DND-41 (cell line): ENCODE data around the gene NPIPA1.
"Not testable (repeated sequence)": the region's sequence is repeated elsewhere in the genome, so short reads cannot be mapped to it uniquely, and the experiment has no call there.

ENCODE experiments used
- ATAC-seq: fragments of 200-7000 bp; cut with Tn5 transposase; 3 replicates; pipeline ENCODE4 v1.9.1; 2021; ENCODE audit warnings: low read depth; ENCODE audit not compliant: insufficient read depth
- DNase-seq: peaks from one replicate; pipeline ENCODE4 v3.0.0-alpha.2; 2020
- H2AFZ ChIP-seq: 2 replicates; pipeline ENCODE4 v1.6.0; 2012; ENCODE audit warnings: low read depth, low read length
- H3K27ac ChIP-seq: 2 replicates; pipeline ENCODE4 v1.5.1; 2012; ENCODE audit warnings: low read length, inconsistent platforms
- H3K27me3 ChIP-seq: fragments of 200-600 bp; sonication (generic); 2 replicates; pipeline ENCODE4 v1.6.0; 2012; ENCODE audit warnings: low read length, mild to moderate bottlenecking, inconsistent platforms; ENCODE audit not compliant: insufficient read depth, poor library complexity
- H3K36me3 ChIP-seq: 2 replicates; pipeline ENCODE4 v1.5.1; 2012; ENCODE audit warnings: low read length, inconsistent platforms; ENCODE audit not compliant: insufficient read depth
- H3K4me1 ChIP-seq: 2 replicates; pipeline ENCODE4 v1.5.1; 2012; ENCODE audit warnings: mild to moderate bottlenecking, low read length; ENCODE audit not compliant: insufficient read depth
- H3K4me2 ChIP-seq: 2 replicates; pipeline ENCODE4 v1.6.0; 2012; ENCODE audit warnings: mild to moderate bottlenecking, moderate library complexity, low read length, inconsistent platforms; ENCODE audit not compliant: insufficient read depth
- H3K4me3 ChIP-seq, 2 experiments: fragments of 200-600 bp in 1 of 2; shearing (Covaris generic) in 1 of 2; 2 replicates each; pipeline ENCODE4 v1.5.1; 2012 to 2016; ENCODE audit warnings: inconsistent platforms in 2 of 2, low read length in 2 of 2, mild to moderate bottlenecking in 2 of 2, low read depth in 1 of 2, moderate library complexity in 1 of 2
- H3K79me2 ChIP-seq: 2 replicates; pipeline ENCODE4 v1.6.0; 2012; ENCODE audit warnings: low read length, inconsistent platforms; ENCODE audit not compliant: insufficient read depth
- H3K9ac ChIP-seq: 2 replicates; pipeline ENCODE4 v1.6.0; 2012; ENCODE audit warnings: low read depth, mild to moderate bottlenecking, inconsistent platforms, low read length, moderate library complexity
- H3K9me3 ChIP-seq: 2 replicates; pipeline ENCODE4 v1.5.1; 2012; ENCODE audit warnings: low read length, moderate library complexity, mild to moderate bottlenecking, inconsistent platforms; ENCODE audit not compliant: insufficient read depth, severe bottlenecking
- H4K20me1 ChIP-seq: 2 replicates; pipeline ENCODE4 v1.6.0; 2012; ENCODE audit warnings: low read length; ENCODE audit not compliant: insufficient read depth

Gene NPIPA1

DNA sequence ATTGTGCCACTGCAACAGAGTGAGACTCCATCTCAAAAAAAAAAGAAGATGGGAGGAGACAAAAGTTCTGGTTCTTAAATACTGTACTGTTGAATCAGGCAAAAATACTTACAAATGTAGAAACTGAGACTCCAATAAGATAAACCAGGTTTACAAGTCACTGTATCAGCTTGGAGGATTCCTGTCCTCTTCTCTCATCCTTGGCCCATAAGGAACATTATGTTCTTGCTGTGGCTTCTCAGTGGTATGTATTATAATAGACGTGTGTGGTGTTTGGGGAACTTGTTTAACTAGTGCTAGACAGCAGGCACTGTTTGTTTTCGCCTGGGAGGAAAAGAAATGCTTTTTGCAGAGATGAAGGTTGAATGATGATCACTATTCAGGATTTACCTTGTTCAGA is 45.3 kb downstream of the NPIPA1 start:
- H3K27me3 ChIP-seq, H3K4me3 ChIP-seq, H4K20me1 ChIP-seq, DNase-seq, H3K4me2 ChIP-seq, H3K4me1 ChIP-seq, H3K9ac ChIP-seq, H3K36me3 ChIP-seq, ATAC-seq, H3K9me3 ChIP-seq, H3K27ac ChIP-seq, H2AFZ ChIP-seq: not testable (repeated sequence)
- peaks cover 30% of the 10 kb centered on the region for H3K79me2 ChIP-seq

DNA sequence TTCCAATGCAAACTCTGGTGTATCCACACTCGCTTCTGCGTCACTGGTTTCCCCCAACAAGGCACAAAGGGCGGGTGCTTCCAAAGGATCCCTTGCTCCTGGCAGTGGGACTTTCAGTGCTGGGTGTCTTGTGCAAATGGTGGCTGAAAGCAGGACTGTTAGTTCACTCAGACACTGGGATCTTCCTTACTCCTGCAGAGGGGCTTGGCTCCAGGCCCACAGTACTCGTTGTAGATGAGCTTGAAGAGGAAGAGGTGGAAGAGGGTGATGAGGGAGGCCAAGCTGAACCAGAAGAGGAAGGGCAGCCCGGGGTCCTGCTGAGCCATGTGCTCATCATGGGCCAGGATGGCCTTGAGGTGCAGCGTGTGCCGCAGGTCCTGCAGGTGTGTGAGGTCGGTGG is 50.8 kb downstream of the NPIPA1 start:
- H3K4me1 ChIP-seq, H3K27me3 ChIP-seq, H3K27ac ChIP-seq, H3K4me3 ChIP-seq, H3K4me2 ChIP-seq, H3K9me3 ChIP-seq, ATAC-seq, H2AFZ ChIP-seq, H3K9ac ChIP-seq, H3K36me3 ChIP-seq, DNase-seq: not testable (repeated sequence)
- peaks cover 25% of the 10 kb centered on the region for H3K79me2 ChIP-seq
- peaks cover 10% of the 10 kb centered on the region; the same call in 1 of the 2 replicates for H4K20me1 ChIP-seq

DNA sequence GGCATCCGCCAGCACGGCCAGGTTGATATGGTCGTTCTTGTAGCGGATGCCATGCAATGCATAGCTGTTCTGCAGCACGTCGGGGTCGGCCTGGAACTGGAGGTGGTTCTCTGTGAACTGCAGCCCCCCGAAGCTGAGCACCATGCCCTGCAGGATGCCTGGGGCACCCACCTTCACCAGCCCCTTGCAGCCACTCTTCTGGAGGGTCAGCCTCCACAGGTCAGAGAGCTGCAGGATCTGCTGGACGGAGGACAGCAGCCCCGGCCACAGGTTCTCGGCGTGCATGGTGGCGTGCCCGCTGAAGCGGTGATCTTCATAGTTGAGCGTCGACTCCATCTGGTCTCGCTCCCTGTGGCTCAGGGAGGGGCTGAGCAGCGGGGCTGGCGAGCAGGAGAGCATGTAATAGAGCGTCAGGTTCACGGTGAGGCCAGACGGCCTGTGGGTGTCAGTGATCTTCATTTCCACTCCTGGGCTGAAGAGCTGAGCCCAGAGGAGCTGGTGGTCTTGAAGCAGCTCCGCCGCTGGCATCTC is 51.5 kb downstream of the NPIPA1 start:
- H3K4me3 ChIP-seq, ATAC-seq, DNase-seq, H3K9me3 ChIP-seq, H3K4me1 ChIP-seq, H2AFZ ChIP-seq, H3K4me2 ChIP-seq, H3K27ac ChIP-seq, H3K36me3 ChIP-seq, H3K9ac ChIP-seq, H3K27me3 ChIP-seq: not testable (repeated sequence)
- H3K79me2 ChIP-seq: peaks cover 27% of the 10 kb centered on the region
- peaks cover 10% of the 10 kb centered on the region; the same call in 1 of the 2 replicates for H4K20me1 ChIP-seq

DNA sequence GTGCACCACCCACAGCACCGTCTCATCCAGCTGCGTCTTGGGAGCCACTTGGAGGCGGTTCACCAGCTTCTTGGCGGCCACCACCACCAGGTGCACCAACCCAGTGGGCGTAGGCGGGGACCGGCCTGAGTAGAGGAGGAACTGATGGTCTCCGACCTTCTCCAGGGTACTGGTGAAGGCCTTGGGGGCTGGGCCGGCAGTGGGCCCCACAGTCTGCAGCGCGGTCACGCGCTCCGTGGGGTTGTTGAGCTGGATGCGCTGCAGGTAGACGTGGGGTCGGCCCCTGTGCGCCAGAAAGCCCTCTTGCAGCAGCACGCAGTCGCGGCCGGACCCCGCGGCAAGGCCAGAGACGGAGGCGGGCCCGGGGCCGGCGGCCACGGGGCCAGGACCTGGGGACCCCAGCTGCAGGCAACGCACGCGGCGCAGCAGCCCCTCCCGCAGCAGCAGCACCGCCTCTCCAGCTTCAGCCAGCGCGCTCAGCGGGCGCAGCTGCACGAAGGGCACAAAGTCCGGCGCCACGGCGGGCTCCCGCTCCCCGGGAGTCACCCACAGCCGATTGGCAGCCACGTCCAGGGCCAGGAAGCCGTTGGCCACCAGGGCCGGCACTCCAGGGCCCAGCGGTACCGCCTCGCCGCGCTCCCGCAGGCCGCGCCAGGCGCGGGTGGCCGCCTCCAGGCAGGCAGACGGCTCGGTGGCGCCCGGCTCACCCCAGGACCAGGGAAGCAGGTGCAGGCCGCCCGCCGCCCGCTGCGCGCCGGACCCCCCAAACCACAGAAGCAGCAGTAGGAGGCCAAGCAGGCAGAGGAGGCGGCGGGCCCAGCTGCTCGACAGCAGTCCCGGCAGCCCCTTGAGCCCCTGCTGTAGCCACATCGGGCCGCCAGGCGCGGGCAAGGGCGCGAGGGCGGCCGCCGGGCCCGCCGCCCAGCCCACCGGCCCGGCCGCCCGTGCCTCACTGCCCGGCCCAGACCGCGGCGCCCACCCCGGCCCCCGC is 52.3 kb downstream of the NPIPA1 start:
- not testable (repeated sequence) for H3K9ac ChIP-seq, H3K4me1 ChIP-seq, H3K36me3 ChIP-seq, H2AFZ ChIP-seq, H3K27me3 ChIP-seq, H3K4me2 ChIP-seq, DNase-seq, H3K4me3 ChIP-seq, H3K27ac ChIP-seq, H3K9me3 ChIP-seq
- Histone ChIP-seq H3K79me2 (peaks cover 26% of the 10 kb centered on the region), H4K20me1 (peaks cover 10% of the 10 kb centered on the region; the same call in 1 of the 2 replicates)
- peak; percentile 64; the same call in 2 of the 3 replicates for ATAC-seq

DNA sequence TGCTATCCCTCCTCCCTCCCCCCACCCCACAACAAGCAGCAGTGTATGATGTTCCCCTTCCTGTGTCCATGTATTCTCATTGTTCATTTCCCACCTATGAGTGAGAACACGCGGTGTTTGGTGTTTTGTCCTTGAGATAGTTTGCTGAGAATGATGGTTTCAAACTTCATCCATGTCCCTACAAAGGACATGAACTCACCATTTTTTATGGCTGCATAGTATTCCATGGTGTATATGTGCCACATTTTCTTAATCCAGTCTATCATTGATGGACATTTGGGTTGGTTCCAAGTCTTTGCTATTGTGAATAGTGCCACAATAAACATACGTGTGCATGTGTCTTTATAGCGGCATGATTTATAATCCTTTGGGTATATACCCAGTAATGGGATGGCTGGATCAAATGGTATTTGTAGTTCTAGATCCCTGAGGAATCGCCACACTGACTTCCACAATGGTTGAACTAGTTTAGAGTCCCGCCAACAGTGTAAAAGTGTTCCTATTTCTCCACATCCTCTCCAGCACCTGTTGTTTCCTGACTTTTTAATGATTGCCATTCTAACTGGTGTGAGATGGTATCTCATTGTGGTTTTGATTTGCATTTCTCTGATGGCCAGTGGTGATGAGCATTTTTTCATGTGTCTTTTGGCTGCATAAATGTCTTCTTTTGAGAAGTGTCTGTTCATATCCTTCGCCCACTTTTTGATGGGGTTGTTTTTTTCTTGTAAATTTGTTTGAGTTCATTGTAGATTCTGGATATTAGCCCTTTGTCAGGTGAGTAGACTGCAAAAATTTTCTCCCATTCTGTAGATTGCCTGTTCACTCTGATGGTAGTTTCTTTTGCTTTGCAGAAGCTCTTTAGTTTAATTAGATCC is 56.3 kb downstream of the NPIPA1 start:
- not testable (repeated sequence) for H4K20me1 ChIP-seq, H2AFZ ChIP-seq, H3K4me3 ChIP-seq, H3K9ac ChIP-seq, H3K9me3 ChIP-seq, H3K4me2 ChIP-seq, H3K27me3 ChIP-seq, H3K36me3 ChIP-seq, DNase-seq, H3K27ac ChIP-seq, H3K4me1 ChIP-seq, ATAC-seq
- H3K79me2 ChIP-seq: peaks cover 27% of the 10 kb centered on the region

DNA sequence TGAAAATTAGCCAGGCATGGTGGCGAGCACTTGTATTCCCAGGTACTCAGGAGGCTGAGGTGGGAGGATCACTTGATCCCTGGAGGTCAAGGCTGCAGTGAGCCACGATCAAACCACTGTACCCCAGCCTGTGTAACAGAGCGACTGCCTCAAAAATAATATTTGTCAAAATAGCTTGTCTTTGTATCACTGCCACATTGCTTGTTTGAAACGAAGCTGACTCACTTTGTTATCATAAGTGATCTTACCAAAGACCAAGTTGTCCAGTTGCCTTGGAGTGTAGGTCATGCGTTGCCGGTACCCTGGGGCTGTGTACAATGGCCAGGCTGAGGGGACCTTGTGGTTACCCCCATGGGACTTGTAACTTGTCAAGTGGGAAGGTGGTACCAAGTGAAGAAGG is 59.5 kb downstream of the NPIPA1 start:
- H3K79me2 ChIP-seq: peaks cover 19% of the 10 kb centered on the region; the same call in 1 of the 2 replicates
- H3K36me3 ChIP-seq: peaks cover 11% of the 10 kb centered on the region; the same call in 1 of the 2 replicates
- H4K20me1 ChIP-seq, H3K9me3 ChIP-seq, H3K4me2 ChIP-seq, H3K4me3 ChIP-seq, DNase-seq, H3K27ac ChIP-seq, H3K27me3 ChIP-seq, H2AFZ ChIP-seq, ATAC-seq, H3K9ac ChIP-seq, H3K4me1 ChIP-seq: not testable (repeated sequence)

DNA sequence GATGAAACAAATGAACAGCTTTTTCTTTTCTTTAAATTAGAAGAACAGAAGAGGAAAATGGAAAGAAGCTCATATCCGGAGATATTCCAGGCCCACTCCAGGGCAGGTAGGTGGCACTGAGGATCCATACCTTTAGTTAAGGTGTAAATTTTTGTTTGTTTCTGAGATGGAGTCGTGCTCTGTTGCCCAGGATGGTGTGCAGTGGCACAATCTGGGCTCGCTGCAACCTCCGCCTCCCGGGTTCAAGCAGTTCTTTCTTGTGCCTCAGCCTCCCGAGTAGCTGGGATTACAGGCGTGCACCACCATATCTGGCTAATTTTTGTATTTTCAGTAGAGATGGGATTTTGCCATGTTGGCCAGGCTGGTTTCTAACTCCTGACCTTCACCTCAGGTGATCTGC is 61.1 kb downstream of the NPIPA1 start:
- not testable (repeated sequence) for H2AFZ ChIP-seq, H3K27ac ChIP-seq, H4K20me1 ChIP-seq, H3K9ac ChIP-seq, H3K79me2 ChIP-seq, H3K9me3 ChIP-seq, ATAC-seq, H3K4me2 ChIP-seq, DNase-seq, H3K27me3 ChIP-seq, H3K4me1 ChIP-seq, H3K4me3 ChIP-seq
- peaks cover 11% of the 10 kb centered on the region; the same call in 1 of the 2 replicates for H3K36me3 ChIP-seq
